GM12874 (cell line): ENCODE measurements around the gene TMOD4.

ENCODE experiments used
- CTCF ChIP-seq: IDR thresholded peaks from 2 replicates; pipeline ENCODE4 v1.5.1; 2011; ENCODE audit warnings: low read depth, mild to moderate bottlenecking, control low read depth, low read length, moderate library complexity; ENCODE audit not compliant: insufficient read depth

TMOD4 gene

GRCh38 chr1:151187205-151187604 lies 11.4 kb upstream of the TMOD4 start:
- TF ChIP-seq CTCF = no peak

GRCh38 chr1:151184211-151184610 lies 8.4 kb upstream of the TMOD4 start:
- TF ChIP-seq CTCF = no peak

- no peak for TF ChIP-seq CTCF
These were observed 799 bp upstream of the TMOD4 start for GRCh38 chr1:151176514-151177045.

GRCh38 chr1:151175041-151175741 lies 590 bp downstream of the TMOD4 start:
- no peak for TF ChIP-seq CTCF

GRCh38 chr1:151171190-151171589 lies 4.6 kb downstream of the TMOD4 start:
- no peak for TF ChIP-seq CTCF

- TF ChIP-seq CTCF = no peak
These were observed 8.7 kb downstream of the TMOD4 start for GRCh38 chr1:151167116-151167515.

- no peak for TF ChIP-seq CTCF
These were observed 9.2 kb downstream of the TMOD4 start for GRCh38 chr1:151166505-151166956.
